GM18909 (cell line): Measurements from ENCODE around the gene DIAPH3.

Source experiments
- ATAC-seq: cut with Tn5 transposase; IDR thresholded peaks from one replicate; pipeline ENCODE4 v1.9.1; 2021; ENCODE audit warnings: mild to moderate bottlenecking; ENCODE audit not compliant: unreplicated experiment, poor library complexity

DIAPH3 gene

GRCh38 chr13:59975807-59976435 is 187.8 kb downstream of the DIAPH3 start:
- ATAC-seq, result no peak

- ATAC-seq, result no peak
Measured at GRCh38 chr13:59970847-59971246, 192.9 kb downstream of the DIAPH3 start.

GRCh38 chr13:59963827-59964226 is 199.9 kb downstream of the DIAPH3 start:
- ATAC-seq, result no peak

- ATAC-seq, result no peak
Measured at GRCh38 chr13:59963383-59963782, 200.3 kb downstream of the DIAPH3 start.

DNA sequence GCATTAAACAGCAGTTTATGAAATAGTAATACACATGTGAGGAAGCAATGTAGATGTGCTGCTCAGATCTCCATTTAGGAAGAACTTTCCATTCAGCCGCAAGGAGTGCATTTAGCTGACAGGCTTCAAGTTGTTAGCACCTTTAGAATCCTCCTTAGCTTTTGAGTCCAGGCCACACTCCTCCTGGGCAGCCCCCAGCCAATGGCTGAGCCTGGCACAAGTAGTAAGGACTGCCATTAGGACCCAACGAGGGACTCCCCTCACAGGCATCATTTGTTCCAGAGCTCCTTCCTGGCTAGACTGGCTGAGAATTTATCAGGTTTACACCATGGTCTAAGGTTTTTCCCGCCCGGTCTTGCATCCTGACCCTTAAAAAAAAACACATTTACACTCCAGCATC is 201.4 kb downstream of the DIAPH3 start:
- ATAC-seq, result no peak

DNA sequence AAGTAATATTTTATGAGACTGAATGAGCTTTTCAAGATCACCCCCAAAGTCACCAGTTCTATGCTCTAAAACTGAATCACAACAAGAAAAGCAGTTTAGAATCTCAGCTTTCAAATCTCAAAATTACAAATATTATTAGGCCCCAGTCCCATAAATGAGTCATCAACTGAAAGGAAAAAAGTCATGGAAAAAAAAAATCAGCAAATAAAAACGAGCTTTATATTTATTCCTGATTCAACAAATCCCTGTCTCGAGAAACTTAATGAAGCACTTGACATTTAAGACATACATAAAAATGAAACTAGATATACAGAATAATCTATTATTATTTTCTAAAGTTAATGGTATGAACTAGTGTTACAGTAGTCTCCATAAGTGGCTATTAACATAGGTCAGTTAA is 203.0 kb downstream of the DIAPH3 start:
- ATAC-seq, result no peak

DNA sequence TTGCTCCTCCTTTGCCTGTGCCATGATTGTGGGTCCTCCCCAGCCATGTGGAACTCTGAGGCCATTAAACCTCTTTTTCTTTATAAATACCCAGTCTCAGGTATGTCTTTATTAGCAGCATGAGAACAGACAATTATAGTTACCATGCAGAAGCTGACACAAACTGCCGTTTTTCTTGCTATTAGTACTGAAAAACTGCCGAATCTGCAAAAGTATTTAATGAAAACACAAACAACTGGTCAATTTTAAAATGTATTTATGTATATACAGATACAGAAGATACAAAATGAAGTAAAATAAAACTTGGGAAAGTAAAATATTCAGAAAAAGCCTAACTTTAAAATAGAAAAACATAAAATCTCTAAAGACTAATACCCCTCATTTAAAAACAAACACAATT is 206.3 kb downstream of the DIAPH3 start:
- no peak for ATAC-seq

- ATAC-seq, result no peak
Measured at GRCh38 chr13:59954601-59955000, 209.1 kb downstream of the DIAPH3 start.

DNA sequence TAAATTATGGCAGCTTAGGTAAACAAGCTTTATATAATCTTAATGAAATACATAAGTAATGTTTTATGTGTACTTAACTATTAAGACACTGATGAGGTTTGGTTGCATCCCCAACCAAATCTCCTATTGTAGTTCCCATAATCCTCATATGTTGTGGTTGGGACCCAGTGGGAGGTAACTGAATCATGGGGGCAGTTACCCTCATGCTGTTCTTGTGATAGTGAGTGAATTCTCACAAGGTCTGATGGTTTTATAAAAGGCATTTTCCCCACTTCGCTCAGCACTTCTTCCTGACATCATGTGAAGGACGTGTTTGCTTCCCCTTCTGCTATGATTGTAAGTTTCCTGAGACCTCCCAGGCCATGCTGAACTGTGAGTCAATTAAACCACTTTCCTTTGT is 212.7 kb downstream of the DIAPH3 start:
- no peak for ATAC-seq

DNA sequence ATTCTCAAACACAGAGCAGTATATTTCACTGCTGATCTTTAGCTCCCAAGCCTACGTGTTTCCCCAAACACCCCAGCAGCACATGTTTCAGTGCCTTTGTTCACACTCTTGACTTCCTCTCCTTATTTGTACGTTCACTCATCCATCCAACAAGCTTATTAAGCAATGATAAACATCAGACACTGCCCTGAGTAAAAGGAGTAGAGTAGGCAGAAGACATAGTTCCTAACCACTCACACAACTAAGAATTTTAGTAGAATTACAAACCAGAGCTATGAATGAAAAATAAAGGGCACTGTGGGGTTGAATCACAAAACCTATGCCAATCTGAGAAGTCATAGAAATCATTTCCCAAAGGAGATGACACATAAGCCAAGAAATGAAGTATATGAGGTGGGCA is 213.5 kb downstream of the DIAPH3 start:
- no peak for ATAC-seq

- ATAC-seq, result no peak
Measured at GRCh38 chr13:59948686-59949085, 215.0 kb downstream of the DIAPH3 start.

GRCh38 chr13:59946944-59947343 is 216.8 kb downstream of the DIAPH3 start:
- ATAC-seq, result no peak

- no peak for ATAC-seq
Measured at GRCh38 chr13:59931621-59932020, 232.1 kb downstream of the DIAPH3 start.

GRCh38 chr13:59924256-59924655 is 239.5 kb downstream of the DIAPH3 start:
- no peak for ATAC-seq

- no peak for ATAC-seq
Measured at GRCh38 chr13:59915252-59915651, 248.5 kb downstream of the DIAPH3 start.

DNA sequence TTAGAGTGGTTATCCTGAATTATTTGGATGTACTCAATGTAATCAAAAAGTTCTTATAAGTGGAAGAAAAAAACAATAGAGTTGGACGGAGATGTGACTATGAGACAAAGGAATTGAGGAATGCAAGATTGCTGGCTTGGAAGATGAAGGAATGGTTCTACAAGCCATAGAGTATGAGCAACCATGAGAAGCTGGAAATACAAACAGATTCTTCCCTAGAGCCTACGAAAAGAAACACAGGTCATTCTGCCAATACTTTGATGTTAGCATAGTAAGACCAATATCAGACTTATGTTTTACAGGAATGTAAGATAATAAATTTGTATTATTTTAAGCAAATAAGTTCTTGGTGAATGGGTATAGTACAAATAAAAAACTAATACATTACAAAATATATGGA is 249.2 kb downstream of the DIAPH3 start:
- no peak for ATAC-seq

DNA sequence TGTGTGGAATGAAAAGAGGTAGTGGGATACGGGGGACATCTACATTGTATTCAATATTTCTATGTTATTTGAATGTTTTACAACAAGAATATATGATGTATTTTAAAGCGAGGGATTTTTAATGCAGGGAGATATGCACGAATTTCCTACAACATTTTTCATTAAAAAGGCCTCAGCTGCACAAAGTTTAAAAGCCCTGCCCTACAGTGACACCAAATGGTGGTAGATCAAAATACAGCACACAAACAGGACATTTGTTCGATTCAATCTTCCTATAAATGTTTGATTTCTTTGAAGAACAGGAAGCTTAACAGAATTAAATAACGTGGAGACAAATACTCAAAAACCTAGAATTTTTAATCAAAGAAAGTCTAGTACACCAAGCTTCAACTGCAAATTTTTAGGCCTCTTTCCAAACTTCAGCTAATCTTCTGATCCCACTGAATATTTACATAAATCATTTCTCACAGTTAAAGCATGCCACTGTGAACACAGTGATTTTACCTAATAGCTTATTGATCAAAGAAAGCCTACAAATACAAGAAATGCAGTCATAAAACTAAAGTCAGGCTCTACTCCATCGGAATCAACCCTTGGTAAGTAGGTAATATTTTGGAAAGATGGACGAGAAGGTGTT is 257.2 kb downstream of the DIAPH3 start:
- ATAC-seq, result no peak

DNA sequence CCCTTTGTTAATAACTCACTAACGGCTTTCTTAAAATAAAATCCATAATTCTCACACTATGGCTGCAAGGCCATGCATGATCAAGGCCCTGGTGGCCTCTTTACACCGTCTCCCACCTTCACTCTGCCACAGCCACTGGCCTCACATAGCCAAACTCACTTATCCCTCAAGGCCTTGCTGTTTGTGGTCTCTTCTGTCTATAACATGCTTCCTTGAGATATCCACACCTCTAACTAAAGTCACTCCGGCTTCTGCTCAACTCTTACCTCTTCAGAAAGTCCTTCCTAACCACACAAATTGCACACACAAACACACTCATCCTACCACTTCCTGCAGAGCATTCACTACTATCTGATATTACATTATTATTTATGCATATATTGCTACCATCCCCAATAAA is 262.5 kb downstream of the DIAPH3 start:
- ATAC-seq, result no peak

GRCh38 chr13:59898066-59898465 is 265.7 kb downstream of the DIAPH3 start:
- no peak for ATAC-seq

- ATAC-seq, result no peak
Measured at GRCh38 chr13:59893266-59893665, 270.5 kb downstream of the DIAPH3 start.

DNA sequence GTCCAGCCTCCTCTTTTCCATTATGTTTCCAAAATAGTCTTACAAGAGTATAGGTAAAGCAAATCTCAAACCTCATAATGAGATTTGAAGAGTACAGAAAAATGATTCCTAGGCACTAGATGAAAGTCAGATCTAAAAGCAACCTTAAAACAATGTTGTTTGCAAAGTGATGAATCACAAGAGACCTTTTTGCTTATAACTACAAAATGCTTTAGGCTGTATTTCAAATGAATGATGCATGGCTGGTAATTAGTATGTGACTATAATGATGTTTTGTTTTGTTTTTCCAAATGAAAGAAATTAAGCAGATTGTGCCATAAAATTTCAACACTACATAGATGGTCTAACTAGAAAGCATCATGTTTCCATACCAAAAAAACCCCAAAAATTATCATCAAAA is 272.7 kb downstream of the DIAPH3 start:
- ATAC-seq, result no peak

DNA sequence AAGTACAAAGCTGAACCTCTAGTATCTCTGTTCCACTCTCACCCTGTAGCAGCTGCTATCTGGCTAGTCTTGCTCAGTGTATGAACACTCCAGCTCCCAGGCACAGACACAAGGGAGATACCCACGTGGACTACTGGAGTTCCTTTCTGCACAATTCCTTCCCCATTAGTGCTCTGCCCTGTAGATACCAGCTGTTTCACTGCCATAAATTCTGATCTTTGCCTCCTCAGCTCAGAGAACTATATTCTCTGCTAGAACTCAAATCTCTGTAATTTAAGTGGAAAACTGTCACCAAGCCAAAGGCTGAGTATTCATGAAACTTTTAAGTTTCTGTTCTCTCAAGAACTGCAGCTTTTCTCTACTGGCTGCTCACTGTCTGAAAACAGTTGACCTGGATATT is 273.7 kb downstream of the DIAPH3 start:
- no peak for ATAC-seq
